AG10803 (cell line): ENCODE measurements around the gene LTBP3.
A peak's percentile ranks its signal among the peaks of the same experiment; 100 is the strongest.

Experiments used
- DNase-seq: peaks from one replicate; pipeline ENCODE4 v3.0.0; 2010; ENCODE audit warnings: low read depth
- H3K4me3 ChIP-seq: 2 replicates; pipeline ENCODE4 v1.5.1; 2011; ENCODE audit warnings: mild to moderate bottlenecking, low read length, control low read depth
- TF ChIP-seq, protein P1 (sequence below): conservative IDR thresholded peaks from 2 replicates; pipeline ENCODE4 v1.5.1; 2011; ENCODE audit warnings: mild to moderate bottlenecking, low read length, control low read depth, inconsistent platforms

The LTBP3 gene

DNA sequence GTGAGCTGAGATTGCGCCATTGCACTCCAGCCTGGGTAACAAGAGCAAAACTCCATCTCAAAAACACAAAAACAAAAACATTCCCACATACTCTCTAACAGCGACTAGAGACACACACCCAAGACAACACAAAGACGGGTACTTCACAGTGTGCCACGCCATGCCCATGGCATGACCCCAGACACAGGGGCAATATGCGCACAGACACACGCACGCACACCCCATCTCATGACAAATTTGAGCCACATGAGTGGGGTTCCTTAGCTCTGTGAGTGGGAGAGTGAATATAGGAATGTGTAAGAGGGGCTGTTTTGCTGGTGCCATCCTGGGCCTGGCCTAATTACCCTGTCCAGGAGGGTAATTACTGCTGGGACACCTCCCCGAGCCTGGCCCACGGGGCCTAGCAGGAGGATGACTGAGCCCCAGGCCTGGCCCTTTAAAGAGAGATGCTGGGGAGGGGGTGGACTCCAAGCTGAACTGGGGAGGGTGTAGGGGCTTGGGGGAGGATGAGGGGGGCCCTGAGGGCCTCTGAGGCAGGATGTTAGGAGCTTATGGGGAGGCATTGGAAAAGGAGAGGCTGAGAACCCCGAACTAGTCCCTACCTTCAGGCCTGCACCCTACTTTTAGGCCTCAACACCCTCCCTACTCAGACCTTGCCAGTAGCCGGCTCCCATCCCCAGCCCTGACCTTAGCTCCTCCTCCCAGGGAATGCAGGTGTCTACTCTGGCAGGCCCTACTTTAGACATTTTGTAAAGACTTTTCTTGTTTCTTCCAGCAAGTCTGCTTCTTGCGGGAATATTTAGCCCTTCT, 1.5 kb downstream of the LTBP3 start:
- TF ChIP-seq, protein P1, sequence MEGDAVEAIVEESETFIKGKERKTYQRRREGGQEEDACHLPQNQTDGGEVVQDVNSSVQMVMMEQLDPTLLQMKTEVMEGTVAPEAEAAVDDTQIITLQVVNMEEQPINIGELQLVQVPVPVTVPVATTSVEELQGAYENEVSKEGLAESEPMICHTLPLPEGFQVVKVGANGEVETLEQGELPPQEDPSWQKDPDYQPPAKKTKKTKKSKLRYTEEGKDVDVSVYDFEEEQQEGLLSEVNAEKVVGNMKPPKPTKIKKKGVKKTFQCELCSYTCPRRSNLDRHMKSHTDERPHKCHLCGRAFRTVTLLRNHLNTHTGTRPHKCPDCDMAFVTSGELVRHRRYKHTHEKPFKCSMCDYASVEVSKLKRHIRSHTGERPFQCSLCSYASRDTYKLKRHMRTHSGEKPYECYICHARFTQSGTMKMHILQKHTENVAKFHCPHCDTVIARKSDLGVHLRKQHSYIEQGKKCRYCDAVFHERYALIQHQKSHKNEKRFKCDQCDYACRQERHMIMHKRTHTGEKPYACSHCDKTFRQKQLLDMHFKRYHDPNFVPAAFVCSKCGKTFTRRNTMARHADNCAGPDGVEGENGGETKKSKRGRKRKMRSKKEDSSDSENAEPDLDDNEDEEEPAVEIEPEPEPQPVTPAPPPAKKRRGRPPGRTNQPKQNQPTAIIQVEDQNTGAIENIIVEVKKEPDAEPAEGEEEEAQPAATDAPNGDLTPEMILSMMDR = no peak
- H3K4me3 ChIP-seq = peak overlapping the region; percentile 71
- no peak for DNase-seq

DNA sequence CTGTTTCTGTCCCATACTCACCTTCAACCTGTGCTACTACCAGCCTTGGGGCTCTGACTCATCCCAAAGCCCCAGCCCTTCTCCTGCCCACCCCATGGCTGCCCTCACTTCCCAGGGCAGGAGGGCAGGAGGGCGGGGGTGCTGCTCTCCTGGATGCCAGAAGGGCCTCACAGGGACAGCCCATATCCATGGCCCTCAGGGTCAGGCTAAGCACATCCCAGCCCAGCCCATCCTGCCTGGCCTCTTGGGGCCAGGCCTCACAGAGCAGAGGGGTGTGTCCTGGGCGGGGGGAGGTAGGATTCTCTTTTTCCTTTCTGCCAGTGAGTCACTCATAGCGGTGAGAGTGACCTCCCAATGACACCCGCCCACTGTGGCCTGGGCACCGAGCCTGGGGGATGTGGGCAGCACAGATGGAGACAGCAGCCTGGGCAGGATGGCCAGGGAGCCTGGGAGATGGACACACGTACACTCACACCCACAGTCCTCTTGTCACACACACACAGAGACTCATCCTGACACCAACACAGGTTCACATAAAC, 2.4 kb downstream of the LTBP3 start:
- peak overlapping the region; percentile 26 for H3K4me3 ChIP-seq
- TF ChIP-seq, protein P1 = no peak
- peak; percentile 95 for DNase-seq

DNA sequence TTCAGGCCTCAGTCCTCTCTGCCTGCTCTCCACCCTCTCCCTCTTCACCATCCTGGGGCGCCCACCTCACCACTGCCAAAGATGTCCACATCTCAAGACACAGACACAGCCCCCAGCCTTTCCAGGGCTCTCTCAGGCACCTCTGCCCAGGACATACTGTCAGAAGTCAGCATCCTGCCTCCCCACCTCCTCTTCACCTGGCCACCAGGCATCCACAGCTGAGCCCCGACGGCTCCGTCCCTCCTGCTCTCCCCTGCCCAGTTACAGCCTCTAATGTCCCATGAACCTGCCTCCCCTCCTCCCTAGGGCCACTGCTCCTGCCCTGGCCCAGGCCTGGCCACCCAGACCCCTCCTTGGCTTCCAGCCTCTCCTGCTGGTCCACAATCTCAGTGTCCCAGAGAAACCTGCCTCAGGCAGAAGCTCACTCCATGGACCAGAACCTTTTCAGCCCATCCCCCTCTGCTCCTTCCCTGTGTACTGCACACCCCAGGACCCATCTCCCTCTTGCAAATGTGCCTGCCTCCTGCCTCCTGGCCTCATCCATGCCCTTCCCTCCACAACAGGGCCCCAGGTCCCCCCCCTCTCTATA, 3.2 kb downstream of the LTBP3 start:
- TF ChIP-seq, protein P1 = no peak
- H3K4me3 ChIP-seq = no peak overlapping the region
- no peak for DNase-seq

DNA sequence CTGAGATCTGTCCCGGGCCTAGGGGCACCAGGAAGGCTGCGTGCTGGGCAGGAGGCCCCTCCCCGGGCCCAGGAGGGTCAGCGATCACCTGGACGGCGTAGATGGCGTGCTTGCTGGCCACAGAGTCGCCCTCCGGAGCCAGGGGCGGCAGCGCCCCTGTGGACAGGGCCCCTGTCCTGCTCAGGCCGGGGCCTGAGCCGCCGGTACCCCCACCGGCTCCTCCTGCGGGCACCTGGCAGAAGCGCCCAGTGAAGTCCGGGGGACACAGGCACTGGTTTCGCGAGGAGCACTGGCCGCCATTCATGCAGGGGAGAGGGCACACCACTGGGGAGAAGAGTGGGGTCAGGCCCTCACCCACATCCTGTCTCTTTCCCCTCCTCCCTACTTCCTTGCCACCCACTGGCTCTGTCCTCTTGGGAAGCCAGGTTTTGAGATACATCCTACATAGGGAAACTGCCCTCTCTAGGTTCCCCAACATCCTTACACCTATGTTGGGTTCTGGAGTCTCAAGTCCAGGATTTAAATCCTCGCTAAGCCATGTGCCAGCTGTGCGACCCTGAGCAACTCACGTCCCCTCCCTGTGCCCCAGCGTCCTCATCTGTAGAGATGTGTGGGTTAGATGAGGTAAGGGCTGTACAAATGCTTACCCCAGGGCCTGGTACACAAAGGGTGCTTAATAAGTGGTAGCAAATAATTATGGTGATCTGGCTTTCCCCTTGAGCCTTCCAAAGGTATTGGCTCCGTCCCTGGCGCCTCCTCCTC, 3.9 kb downstream of the LTBP3 start:
- TF ChIP-seq, protein P1 = no peak
- H3K4me3 ChIP-seq = no peak overlapping the region
- no peak for DNase-seq

DNA sequence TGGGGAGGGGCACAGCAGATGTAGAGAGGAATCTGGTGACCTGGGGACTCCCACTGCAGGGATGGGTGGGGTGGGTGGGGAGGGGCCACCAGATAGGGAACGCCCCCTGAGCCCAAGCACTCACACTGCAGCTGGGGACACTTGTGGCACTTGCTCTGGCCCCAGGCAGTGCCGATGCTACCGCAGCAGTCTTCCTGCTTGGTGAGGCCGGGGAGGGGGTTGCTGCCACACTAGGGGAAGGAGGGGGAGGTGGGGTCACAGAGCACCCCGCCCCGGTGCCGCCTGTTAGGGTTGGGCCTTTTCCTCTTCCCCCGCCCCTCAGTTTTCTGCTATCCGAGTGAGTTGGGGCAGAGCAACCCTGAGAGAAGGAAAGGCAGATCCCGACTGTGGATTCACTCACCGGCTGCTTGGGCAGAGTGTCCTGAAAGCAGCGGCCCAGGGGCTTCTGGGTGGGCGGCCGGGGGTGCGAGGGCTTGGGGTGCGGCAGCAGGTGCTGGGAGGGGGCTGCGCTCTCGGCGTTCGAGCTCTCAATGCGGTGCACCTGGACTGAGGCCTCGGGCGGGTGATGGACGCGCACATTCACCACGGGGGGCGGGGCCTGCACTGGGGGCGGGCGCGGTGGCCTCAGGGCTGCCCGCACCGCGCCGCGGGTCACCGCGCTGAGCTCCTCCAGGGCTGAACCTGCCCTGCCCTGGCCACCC, 4.7 kb downstream of the LTBP3 start:
- no peak for DNase-seq
- TF ChIP-seq, protein P1 = no peak

DNA sequence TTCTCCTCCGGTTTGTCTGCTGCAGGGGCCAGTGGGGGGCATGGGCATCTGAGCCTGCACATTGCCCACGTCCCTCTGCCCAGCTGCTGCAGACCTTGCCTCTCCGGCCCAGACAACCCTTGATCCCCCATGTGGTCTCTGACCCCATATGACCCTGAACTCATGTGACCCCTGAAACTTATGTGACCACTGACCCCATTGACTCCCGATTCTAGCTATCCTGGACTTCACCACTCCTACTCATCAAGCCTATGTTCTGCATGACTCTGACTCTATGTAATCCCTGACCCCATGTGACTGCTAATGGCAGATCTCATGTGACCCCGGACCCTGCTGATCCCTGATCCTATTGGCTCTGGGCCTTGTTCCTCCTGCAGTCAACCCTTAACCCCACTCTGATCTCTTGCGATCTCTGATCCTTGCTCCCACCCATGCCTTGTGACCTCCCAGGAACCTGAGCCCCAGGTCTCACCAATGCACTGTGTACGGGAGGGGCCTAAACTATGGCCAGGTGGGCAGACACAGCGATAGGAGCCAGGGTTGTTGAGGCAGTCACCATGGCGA, 5.7 kb downstream of the LTBP3 start:
- TF ChIP-seq, protein P1 = no peak
- H3K4me3 ChIP-seq = no peak overlapping the region
- no peak for DNase-seq

More for the DNA sequence above, 4.7 kb downstream of the LTBP3 start:
- no peak overlapping the region for H3K4me3 ChIP-seq
